ENCODE measurements around the gene SAMD4B. TPM values are rescaled to one million over a fixed set of nuclear protein-coding genes. Genes with fewer than 3 reads are reported as not detected.
A peak's percentile ranks its signal among the peaks of the same experiment; 100 is the strongest.

The SAMD4B gene
- total and polyA plus RNA-seq, 9 of the 15 experiments (the other 6 are each of a cell fraction or from before 2014, with no cell fraction given) = 3.4 to 90.5 (median 38.0) TPM

DNA sequence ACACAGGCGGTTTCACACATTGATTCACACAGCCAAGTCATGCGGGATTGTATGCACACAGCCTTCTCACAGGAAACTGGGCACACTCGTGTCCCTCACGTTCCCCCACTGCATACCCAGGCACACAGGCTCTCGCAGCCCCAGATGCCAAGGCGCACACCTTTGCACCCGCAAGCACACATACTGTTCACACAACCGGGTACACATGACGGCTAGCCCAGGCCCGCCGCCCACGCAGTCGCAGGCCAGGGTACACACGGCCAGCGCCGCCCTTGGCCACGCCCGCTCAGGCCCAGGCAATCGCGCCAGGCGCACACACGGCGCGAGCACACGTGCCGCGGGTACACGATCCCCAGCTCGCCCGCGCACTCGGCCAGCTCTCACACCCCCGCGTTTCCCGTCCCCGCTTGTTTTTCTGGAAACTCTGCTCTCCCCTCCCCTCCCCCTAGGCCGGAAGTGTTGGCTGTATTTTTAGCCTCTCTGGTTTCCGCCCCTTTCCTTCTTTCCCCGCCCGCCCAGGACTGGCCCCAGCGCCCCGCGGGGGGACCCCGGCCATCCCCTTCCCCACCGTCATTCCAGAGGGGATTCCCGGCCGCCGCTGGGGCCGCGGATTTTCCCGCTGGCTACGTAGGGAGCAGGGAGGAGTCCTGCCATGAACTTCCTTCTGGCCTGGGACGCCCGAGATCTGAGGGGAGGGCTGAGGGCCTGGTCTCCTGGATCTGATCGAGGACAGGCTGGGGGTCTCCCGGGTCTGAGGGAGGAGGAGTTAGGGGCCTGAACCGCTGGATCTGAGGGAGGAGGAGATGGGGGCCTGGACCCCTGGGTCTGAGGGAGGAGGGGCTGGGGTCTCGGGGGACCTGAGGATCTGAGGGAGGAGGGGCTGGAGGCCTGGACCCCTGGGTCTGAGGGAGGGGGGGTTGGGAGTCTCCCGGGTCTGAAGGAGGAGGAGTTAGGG is 60.4 kb downstream of the SAMD4B start (continued):
- TF ChIP-seq, protein P1, sequence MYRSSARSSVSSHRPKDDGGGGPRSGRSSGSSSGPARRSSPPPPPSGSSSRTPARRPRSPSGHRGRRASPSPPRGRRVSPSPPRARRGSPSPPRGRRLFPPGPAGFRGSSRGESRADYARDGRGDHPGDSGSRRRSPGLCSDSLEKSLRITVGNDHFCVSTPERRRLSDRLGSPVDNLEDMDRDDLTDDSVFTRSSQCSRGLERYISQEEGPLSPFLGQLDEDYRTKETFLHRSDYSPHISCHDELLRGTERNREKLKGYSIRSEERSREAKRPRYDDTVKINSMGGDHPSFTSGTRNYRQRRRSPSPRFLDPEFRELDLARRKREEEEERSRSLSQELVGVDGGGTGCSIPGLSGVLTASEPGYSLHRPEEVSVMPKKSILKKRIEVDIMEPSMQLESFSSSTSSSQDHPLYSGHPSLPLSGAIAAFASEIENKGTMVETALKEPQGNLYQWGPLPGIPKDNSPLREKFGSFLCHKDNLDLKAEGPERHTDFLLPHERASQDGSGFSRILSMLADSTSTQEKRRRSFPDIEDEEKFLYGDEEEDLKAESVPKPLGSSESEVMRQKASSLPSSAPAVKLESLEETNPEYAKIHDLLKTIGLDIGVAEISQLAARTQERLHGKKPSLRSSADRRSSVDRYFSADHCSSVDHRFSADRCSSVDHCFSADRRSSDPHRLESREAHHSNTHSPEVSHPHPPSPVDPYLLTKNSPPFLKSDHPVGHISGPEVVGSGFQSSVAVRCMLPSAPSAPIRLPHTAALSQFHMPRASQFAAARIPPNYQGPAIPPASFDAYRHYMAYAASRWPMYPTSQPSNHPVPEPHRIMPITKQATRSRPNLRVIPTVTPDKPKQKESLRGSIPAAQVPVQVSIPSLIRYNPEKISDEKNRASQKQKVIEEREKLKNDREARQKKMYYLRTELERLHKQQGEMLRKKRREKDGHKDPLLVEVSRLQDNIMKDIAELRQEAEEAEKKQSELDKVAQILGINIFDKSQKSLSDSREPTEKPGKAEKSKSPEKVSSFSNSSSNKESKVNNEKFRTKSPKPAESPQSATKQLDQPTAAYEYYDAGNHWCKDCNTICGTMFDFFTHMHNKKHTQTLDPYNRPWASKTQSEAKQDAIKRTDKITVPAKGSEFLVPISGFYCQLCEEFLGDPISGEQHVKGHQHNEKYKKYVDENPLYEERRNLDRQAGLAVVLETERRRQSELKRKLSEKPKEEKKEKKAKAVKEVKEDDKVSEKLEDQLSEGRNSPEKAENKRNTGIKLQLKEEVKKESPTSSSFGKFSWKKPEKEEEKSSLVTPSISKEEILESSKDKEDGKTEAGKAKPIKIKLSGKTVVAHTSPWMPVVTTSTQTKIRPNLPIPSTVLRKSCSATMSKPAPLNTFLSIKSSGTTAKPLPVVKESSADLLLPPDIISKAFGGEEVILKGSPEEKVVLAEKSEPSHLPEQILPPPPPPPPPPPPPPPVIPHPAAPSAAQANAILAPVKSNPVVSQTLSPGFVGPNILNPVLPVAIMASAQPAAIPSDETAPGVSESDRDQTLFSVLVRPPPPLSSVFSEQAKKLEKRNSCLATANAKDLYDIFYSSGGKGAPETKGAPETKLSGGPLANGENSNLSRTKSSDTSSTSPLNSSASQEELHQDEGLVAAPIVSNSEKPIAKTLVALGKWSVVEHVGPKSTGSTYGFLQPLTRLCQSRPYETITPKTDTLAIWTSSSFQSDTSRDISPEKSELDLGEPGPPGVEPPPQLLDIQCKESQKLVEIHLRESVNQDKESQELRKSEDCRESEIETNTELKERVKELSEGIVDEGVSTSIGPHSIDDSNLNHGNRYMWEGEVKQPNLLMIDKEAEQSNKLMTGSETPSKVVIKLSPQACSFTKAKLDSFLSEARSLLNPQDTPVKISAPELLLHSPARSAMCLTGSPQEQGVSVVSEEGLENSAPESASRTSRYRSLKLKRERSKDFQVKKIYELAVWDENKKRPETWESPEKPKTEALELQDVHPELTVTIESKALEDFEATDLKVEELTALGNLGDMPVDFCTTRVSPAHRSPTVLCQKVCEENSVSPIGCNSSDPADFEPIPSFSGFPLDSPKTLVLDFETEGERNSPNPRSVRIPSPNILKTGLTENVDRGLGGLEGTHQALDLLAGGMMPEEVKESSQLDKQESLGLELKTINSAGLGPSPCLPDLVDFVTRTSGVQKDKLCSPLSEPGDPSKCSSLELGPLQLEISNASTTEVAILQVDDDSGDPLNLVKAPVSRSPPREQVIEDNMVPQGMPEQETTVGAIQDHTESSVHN (IDR thresholded peaks at IDR 0.05; ENCODE audit: borderline replicate concordance in 1 of 2, low read depth in 1 of 2) = no peak
- peak; percentile 27 for TF ChIP-seq MEIS2 (IDR thresholded peaks at IDR 0.05; ENCODE audit: partially characterized antibody)
- TF ChIP-seq, protein P2, sequence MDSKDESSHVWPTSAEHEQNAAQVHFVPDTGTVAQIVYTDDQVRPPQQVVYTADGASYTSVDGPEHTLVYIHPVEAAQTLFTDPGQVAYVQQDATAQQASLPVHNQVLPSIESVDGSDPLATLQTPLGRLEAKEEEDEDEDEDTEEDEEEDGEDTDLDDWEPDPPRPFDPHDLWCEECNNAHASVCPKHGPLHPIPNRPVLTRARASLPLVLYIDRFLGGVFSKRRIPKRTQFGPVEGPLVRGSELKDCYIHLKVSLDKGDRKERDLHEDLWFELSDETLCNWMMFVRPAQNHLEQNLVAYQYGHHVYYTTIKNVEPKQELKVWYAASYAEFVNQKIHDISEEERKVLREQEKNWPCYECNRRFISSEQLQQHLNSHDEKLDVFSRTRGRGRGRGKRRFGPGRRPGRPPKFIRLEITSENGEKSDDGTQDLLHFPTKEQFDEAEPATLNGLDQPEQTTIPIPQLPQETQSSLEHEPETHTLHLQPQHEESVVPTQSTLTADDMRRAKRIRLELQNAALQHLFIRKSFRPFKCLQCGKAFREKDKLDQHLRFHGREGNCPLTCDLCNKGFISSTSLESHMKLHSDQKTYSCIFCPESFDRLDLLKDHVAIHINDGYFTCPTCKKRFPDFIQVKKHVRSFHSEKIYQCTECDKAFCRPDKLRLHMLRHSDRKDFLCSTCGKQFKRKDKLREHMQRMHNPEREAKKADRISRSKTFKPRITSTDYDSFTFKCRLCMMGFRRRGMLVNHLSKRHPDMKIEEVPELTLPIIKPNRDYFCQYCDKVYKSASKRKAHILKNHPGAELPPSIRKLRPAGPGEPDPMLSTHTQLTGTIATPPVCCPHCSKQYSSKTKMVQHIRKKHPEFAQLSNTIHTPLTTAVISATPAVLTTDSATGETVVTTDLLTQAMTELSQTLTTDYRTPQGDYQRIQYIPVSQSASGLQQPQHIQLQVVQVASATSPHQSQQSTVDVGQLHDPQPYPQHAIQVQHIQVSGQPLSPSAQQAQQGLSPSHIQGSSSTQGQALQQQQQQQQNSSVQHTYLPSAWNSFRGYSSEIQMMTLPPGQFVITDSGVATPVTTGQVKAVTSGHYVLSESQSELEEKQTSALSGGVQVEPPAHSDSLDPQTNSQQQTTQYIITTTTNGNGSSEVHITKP (IDR thresholded peaks at IDR 0.05; ENCODE audit: partially characterized antibody) = peak; percentile 12
- TF ChIP-seq SLC30A9 (CRISPR knock-in tag; IDR thresholded peaks at IDR 0.05) = no peak
- no peak for TF ChIP-seq TRIM28 (IDR thresholded peaks at IDR 0.05)
- TF ChIP-seq SMARCC2 (IDR thresholded peaks at IDR 0.05; ENCODE audit: low read depth) = no peak
- no peak for TF ChIP-seq CBX8 (IDR thresholded peaks at IDR 0.05; ENCODE audit: borderline replicate concordance, extremely low read depth, low read depth, low read length, poor library complexity, severe bottlenecking)
- no peak for TF ChIP-seq MAFG (tag; conservative IDR thresholded peaks at IDR 0.05)
- no peak; the same call in 1 of the 2 replicates for TF ChIP-seq SMARCA4 (IDR thresholded peaks at IDR 0.05)
- TF ChIP-seq CBX2 (IDR thresholded peaks at IDR 0.05; ENCODE audit: insufficient read depth, low read length, poor library complexity, severe bottlenecking) = no peak
- no peak for TF ChIP-seq ZC3H8 (IDR thresholded peaks at IDR 0.05)
- TF ChIP-seq ZEB2 (IDR thresholded peaks at IDR 0.05) = no peak; the same call in 1 of the 2 replicates
- peak; percentile 87 for TF ChIP-seq GABPA (tag; conservative IDR thresholded peaks at IDR 0.05; ENCODE audit: low read depth)
- TF ChIP-seq HCFC1 (IDR thresholded peaks at IDR 0.05; ENCODE audit: low read depth, low read length) = no peak

Measured in K562 (cell line).